ENCODE results near the gene VPS29. TPM values are rescaled to one million over a fixed set of nuclear protein-coding genes. Genes with fewer than 3 reads are reported as not detected.

Gene VPS29
- total and polyA plus RNA-seq, 9 of the 15 experiments (the other 6 are each of a cell fraction or from before 2014, with no cell fraction given), result 85.8 to 638 (median 272) TPM

DNA sequence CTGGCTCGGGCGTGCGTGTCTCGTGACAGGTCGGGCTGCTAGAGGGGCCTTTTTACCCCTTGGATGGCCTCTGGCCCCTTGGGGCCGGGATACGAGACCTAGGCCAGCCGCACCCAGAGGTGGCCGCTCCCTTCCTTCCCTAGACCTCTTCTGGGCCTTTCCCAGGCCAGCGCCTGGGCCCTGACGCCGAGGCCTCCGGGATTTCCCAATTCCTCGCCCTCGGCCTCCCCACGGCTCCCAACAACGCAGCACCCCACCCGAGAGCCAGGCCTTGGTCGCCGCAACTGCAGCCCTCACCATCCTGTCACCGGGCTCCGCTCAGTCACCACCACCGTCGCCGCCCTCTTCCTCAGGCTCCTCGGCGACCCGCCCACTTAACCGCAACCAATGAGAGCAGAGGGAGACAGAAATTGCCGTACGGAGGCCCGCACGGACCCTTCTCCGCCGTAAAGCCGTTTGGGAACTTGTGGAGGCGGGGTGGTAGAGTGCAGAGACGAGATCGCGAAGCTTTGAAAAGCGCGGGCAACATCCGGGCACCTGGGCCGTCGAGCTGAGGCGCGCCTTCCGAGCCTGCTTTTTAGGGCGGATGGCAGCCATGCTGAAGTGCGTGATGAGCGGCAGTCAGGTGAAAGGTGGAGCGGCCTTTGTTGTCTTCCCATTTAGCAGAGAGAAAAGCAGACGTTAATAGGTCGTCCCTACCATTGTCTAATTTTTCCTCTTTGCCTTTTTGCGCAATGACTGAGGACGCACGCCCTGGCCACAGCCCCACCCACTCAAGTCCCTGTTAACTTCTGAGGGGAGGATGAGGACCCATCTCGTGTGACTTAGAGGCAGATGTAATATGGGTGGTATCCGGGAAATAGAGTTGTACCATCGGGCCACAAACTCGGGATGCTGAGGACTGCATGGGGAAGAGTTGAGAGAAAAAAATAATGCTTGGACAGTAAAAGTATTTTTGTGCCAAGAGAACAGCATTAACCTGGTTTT lies at the start of gene VPS29, which contains the start of gene RAD9B (continued):
- TF ChIP-seq ZNF668 (CRISPR knock-in tag; IDR thresholded peaks at IDR 0.05) (peak; percentile 92), GTF2F1 (IDR thresholded peaks at IDR 0.05; ENCODE audit: low read depth, low read length) (no peak), C11orf30 (IDR thresholded peaks at IDR 0.05; ENCODE audit: low read depth) (peak; percentile 72), KDM4B (IDR thresholded peaks at IDR 0.05; ENCODE audit: borderline replicate concordance in 2 of 2, low read depth in 1 of 2) (peak in 1 of 2 experiments; percentile 52; a peak in 1 of 4 replicates), BACH1 (tag; IDR thresholded peaks at IDR 0.05) (peak; percentile 87), MEIS2 (IDR thresholded peaks at IDR 0.05; ENCODE audit: partially characterized antibody) (peak; percentile 49), KLF13 (tag; IDR thresholded peaks at IDR 0.05; ENCODE audit: borderline replicate concordance, low read depth) (peak; percentile 89), DNMT1 (IDR thresholded peaks at IDR 0.05) (no peak), L3MBTL2 (IDR thresholded peaks at IDR 0.05) (peak; percentile 100), POLR2G (IDR thresholded peaks at IDR 0.05; ENCODE audit: low read depth, low read length) (peak; percentile 100), POLR3A (IDR thresholded peaks at IDR 0.05; ENCODE audit: borderline replicate concordance, extremely low read depth, insufficient read depth, insufficient read length) (no peak), CTBP1 (IDR thresholded peaks at IDR 0.05; ENCODE audit: borderline replicate concordance) (peak; percentile 88), RFX7 (CRISPR knock-in tag; IDR thresholded peaks at IDR 0.05) (peak; percentile 74; the same call in 1 of the 2 replicates), GABPA (tag; conservative IDR thresholded peaks at IDR 0.05; ENCODE audit: low read depth) (peak; percentile 56), ADNP (tag; IDR thresholded peaks at IDR 0.05) (no peak), ARID1B (IDR thresholded peaks at IDR 0.05) (peak; percentile 16; the same call in 1 of the 2 replicates)
- TF ChIP-seq, protein P1, sequence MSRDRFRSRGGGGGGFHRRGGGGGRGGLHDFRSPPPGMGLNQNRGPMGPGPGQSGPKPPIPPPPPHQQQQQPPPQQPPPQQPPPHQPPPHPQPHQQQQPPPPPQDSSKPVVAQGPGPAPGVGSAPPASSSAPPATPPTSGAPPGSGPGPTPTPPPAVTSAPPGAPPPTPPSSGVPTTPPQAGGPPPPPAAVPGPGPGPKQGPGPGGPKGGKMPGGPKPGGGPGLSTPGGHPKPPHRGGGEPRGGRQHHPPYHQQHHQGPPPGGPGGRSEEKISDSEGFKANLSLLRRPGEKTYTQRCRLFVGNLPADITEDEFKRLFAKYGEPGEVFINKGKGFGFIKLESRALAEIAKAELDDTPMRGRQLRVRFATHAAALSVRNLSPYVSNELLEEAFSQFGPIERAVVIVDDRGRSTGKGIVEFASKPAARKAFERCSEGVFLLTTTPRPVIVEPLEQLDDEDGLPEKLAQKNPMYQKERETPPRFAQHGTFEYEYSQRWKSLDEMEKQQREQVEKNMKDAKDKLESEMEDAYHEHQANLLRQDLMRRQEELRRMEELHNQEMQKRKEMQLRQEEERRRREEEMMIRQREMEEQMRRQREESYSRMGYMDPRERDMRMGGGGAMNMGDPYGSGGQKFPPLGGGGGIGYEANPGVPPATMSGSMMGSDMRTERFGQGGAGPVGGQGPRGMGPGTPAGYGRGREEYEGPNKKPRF (IDR thresholded peaks at IDR 0.05; ENCODE audit: low read depth, low read length), result no peak
- TF ChIP-seq, protein P2, sequence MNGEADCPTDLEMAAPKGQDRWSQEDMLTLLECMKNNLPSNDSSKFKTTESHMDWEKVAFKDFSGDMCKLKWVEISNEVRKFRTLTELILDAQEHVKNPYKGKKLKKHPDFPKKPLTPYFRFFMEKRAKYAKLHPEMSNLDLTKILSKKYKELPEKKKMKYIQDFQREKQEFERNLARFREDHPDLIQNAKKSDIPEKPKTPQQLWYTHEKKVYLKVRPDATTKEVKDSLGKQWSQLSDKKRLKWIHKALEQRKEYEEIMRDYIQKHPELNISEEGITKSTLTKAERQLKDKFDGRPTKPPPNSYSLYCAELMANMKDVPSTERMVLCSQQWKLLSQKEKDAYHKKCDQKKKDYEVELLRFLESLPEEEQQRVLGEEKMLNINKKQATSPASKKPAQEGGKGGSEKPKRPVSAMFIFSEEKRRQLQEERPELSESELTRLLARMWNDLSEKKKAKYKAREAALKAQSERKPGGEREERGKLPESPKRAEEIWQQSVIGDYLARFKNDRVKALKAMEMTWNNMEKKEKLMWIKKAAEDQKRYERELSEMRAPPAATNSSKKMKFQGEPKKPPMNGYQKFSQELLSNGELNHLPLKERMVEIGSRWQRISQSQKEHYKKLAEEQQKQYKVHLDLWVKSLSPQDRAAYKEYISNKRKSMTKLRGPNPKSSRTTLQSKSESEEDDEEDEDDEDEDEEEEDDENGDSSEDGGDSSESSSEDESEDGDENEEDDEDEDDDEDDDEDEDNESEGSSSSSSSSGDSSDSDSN (IDR thresholded peaks at IDR 0.05; ENCODE audit: borderline replicate concordance in 1 of 2, low read depth in 2 of 2, low read length in 2 of 2), result peak in 1 of 2 experiments; percentile 17; a peak in 2 of 4 replicates
- TF ChIP-seq, protein P3, sequence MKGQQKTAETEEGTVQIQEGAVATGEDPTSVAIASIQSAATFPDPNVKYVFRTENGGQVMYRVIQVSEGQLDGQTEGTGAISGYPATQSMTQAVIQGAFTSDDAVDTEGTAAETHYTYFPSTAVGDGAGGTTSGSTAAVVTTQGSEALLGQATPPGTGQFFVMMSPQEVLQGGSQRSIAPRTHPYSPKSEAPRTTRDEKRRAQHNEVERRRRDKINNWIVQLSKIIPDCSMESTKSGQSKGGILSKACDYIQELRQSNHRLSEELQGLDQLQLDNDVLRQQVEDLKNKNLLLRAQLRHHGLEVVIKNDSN (CRISPR knock-in tag; IDR thresholded peaks at IDR 0.05), result no peak
- TF ChIP-seq, protein P4, sequence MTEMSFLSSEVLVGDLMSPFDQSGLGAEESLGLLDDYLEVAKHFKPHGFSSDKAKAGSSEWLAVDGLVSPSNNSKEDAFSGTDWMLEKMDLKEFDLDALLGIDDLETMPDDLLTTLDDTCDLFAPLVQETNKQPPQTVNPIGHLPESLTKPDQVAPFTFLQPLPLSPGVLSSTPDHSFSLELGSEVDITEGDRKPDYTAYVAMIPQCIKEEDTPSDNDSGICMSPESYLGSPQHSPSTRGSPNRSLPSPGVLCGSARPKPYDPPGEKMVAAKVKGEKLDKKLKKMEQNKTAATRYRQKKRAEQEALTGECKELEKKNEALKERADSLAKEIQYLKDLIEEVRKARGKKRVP (CRISPR knock-in tag; IDR thresholded peaks at IDR 0.05), result peak; percentile 80

Data from K562 (cell line).